DOHH2 (cell line): Measurements from ENCODE around the gene VGLL1.

Experiments
- H3F3A ChIP-seq: fragments of 200-600 bp; sonication (generic), shearing (Covaris generic); 2 replicates; pipeline ENCODE4 v1.6.0; 2016; ENCODE audit warnings: antibody characterized with exemption, mild to moderate bottlenecking; ENCODE audit not compliant: control insufficient read depth, insufficient read depth
- H3K27ac ChIP-seq: fragments of 200-600 bp; sonication (generic); 2 replicates; pipeline ENCODE4 v1.5.1; 2014; ENCODE audit warnings: low read depth, mild to moderate bottlenecking, low read length, moderate library complexity
- H3K27me3 ChIP-seq: fragments of 200-600 bp; sonication (generic); 2 replicates; pipeline ENCODE4 v1.6.1; 2014; ENCODE audit warnings: mild to moderate bottlenecking, low read length, mixed read lengths; ENCODE audit not compliant: control insufficient read depth
- H3K36me3 ChIP-seq: fragments of 200-600 bp; sonication (generic); 2 replicates; pipeline ENCODE4 v1.6.1; 2014; ENCODE audit warnings: mild to moderate bottlenecking, low read length, moderate library complexity, mixed read lengths; ENCODE audit not compliant: control insufficient read depth
- H3K4me1 ChIP-seq: fragments of 200-600 bp; sonication (generic); 2 replicates; pipeline ENCODE4 v1.6.1; 2014; ENCODE audit warnings: mild to moderate bottlenecking, low read length, mixed read lengths; ENCODE audit not compliant: control insufficient read depth
- H3K4me2 ChIP-seq: fragments of 200-600 bp; sonication (generic); 2 replicates; pipeline ENCODE4 v1.6.0; 2014; ENCODE audit warnings: mild to moderate bottlenecking, low read length, moderate library complexity
- H3K4me3 ChIP-seq: fragments of 200-600 bp; sonication (generic); 2 replicates; pipeline ENCODE4 v1.5.1; 2014; ENCODE audit warnings: mild to moderate bottlenecking, low read length, mixed read lengths
- H3K79me2 ChIP-seq: fragments of 200-600 bp; sonication (generic); 2 replicates; pipeline ENCODE4 v1.6.1; 2014; ENCODE audit warnings: mild to moderate bottlenecking, low read length, mixed read lengths; ENCODE audit not compliant: control insufficient read depth
- H3K9me2 ChIP-seq: fragments of 200-600 bp; sonication (generic); replicated peaks from 2 replicates; pipeline ENCODE4 v1.6.1; 2014; ENCODE audit warnings: mild to moderate bottlenecking, low read length, mixed read lengths; ENCODE audit not compliant: control insufficient read depth
- H3K9me3 ChIP-seq: fragments of 200-600 bp; sonication (generic); 2 replicates; pipeline ENCODE4 v1.6.1; 2014; ENCODE audit warnings: antibody characterized with exemption, low read length, mixed read lengths; ENCODE audit not compliant: control insufficient read depth, insufficient read depth
- H4K20me1 ChIP-seq: fragments of 200-600 bp; sonication (generic); 2 replicates; pipeline ENCODE4 v1.6.0; 2014; ENCODE audit warnings: low read depth, mild to moderate bottlenecking, antibody characterized with exemption, low read length, moderate library complexity; ENCODE audit not compliant: control insufficient read depth, insufficient read depth
- CTCF ChIP-seq: fragments of 200-600 bp; sonication (generic); IDR thresholded peaks from one replicate; pipeline ENCODE4 v1.5.1; 2014; ENCODE audit warnings: antibody characterized with exemption, mild to moderate bottlenecking, low read depth, low read length; ENCODE audit not compliant: poor library complexity, severe bottlenecking
- EZH2phosphoT487 ChIP-seq: fragments of 200-600 bp; sonication (generic); IDR thresholded peaks from 2 replicates; pipeline ENCODE4 v1.6.1; 2017; ENCODE audit warnings: borderline replicate concordance, mild to moderate bottlenecking, antibody characterized with exemption, low read length, moderate library complexity, mixed read lengths

Gene VGLL1

GRCh38 chrX:136551410-136551809 lies 19.4 kb downstream of the VGLL1 start:
- Histone ChIP-seq H3F3A (no peaks in the 10 kb centered on the region), H3K79me2 (no peaks in the 10 kb centered on the region), H3K4me3 (no peak overlapping the region), H3K27me3 (no peaks in the 10 kb centered on the region), H3K9me2 (no peaks in the 10 kb centered on the region), H3K27ac (no peak overlapping the region), H3K4me2 (no peak overlapping the region), H3K4me1 (no peaks in the 10 kb centered on the region), H3K9me3 (no peaks in the 10 kb centered on the region), H3K36me3 (no peaks in the 10 kb centered on the region), H4K20me1 (no peaks in the 10 kb centered on the region)
- TF ChIP-seq EZH2phosphoT487 = no peak
- no peak for TF ChIP-seq CTCF

DNA sequence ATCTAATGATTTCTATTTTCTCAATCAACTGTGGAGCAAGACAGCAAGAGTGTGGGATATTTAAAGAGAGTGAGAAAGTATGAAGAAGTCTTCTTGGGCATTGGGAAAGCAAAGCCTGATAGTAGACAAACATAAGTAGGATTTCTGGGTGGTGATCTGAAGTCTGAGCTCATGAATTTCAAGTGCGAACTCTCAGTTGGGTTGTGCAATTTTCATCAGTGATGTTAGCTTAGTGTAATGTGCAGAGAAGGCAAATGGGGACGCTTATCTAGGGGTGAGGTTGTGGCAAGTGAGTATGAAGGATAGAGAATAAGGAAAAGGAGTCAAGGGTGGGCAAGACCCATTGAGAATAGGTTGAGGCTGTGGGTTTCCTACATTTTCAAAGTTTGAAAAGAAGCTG lies 23.7 kb downstream of the VGLL1 start:
- Histone ChIP-seq H3K4me1 (no peaks in the 10 kb centered on the region), H3K79me2 (no peaks in the 10 kb centered on the region), H3K9me3 (no peaks in the 10 kb centered on the region), H3K9me2 (no peaks in the 10 kb centered on the region), H3K36me3 (no peaks in the 10 kb centered on the region), H3K4me3 (no peak overlapping the region), H3K4me2 (no peak overlapping the region), H4K20me1 (no peaks in the 10 kb centered on the region), H3K27ac (no peak overlapping the region), H3K27me3 (no peaks in the 10 kb centered on the region), H3F3A (no peaks in the 10 kb centered on the region)
- no peak for TF ChIP-seq EZH2phosphoT487
- no peak for TF ChIP-seq CTCF

- Histone ChIP-seq H3K27me3 (no peaks in the 10 kb centered on the region), H3K27ac (no peak overlapping the region), H3K4me3 (no peak overlapping the region), H3K36me3 (no peaks in the 10 kb centered on the region), H3F3A (no peaks in the 10 kb centered on the region), H3K4me2 (no peak overlapping the region), H3K79me2 (no peaks in the 10 kb centered on the region), H3K4me1 (no peaks in the 10 kb centered on the region), H3K9me3 (no peaks in the 10 kb centered on the region), H4K20me1 (no peaks in the 10 kb centered on the region), H3K9me2 (no peaks in the 10 kb centered on the region)
- TF ChIP-seq EZH2phosphoT487 = no peak
- no peak for TF ChIP-seq CTCF
These were observed 40.0 kb downstream of the VGLL1 start for GRCh38 chrX:136572030-136572429.

- Histone ChIP-seq H3K4me1 (no peaks in the 10 kb centered on the region), H3K4me3 (no peak overlapping the region), H3F3A (no peaks in the 10 kb centered on the region), H3K27me3 (peaks cover 3% of the 10 kb centered on the region; the same call in 1 of the 2 replicates), H4K20me1 (no peaks in the 10 kb centered on the region), H3K79me2 (no peaks in the 10 kb centered on the region), H3K9me2 (no peaks in the 10 kb centered on the region), H3K4me2 (no peak overlapping the region), H3K36me3 (no peaks in the 10 kb centered on the region), H3K27ac (no peak overlapping the region), H3K9me3 (no peaks in the 10 kb centered on the region)
- no peak for TF ChIP-seq EZH2phosphoT487
These were observed 42.5 kb downstream of the VGLL1 start for GRCh38 chrX:136574548-136574947.
